Astrocyte of the hippocampus (primary cell): ENCODE results near the gene CYBRD1.

ENCODE experiments used
- DNase-seq: peaks from one replicate; pipeline ENCODE4 v3.0.0; 2011; ENCODE audit warnings: low read depth, low spot score

The CYBRD1 gene

GRCh38 chr2:171553858-171554257 is 31.6 kb downstream of the CYBRD1 start:
- peak; percentile 4 for DNase-seq

GRCh38 chr2:171554991-171555615 is 32.8 kb downstream of the CYBRD1 start:
- no peak for DNase-seq

GRCh38 chr2:171557363-171557762 is 35.1 kb downstream of the CYBRD1 start:
- DNase-seq: peak; percentile 52

GRCh38 chr2:171563301-171563700 is 41.0 kb downstream of the CYBRD1 start:
- no peak for DNase-seq

GRCh38 chr2:171564463-171564862 is 42.2 kb downstream of the CYBRD1 start:
- no peak for DNase-seq

- DNase-seq: no peak
These were observed 43.8 kb downstream of the CYBRD1 start for GRCh38 chr2:171566057-171566456.

- no peak for DNase-seq
These were observed 44.5 kb downstream of the CYBRD1 start for GRCh38 chr2:171566753-171567152.

- no peak for DNase-seq
These were observed 45.8 kb downstream of the CYBRD1 start for GRCh38 chr2:171568089-171568488.

GRCh38 chr2:171571721-171572120 is 49.4 kb downstream of the CYBRD1 start:
- DNase-seq: no peak

GRCh38 chr2:171574149-171574795 is 52.0 kb downstream of the CYBRD1 start:
- DNase-seq: peak; percentile 91

GRCh38 chr2:171575606-171576005 is 53.3 kb downstream of the CYBRD1 start:
- no peak for DNase-seq

GRCh38 chr2:171578127-171578803 is 56.0 kb downstream of the CYBRD1 start:
- no peak for DNase-seq

GRCh38 chr2:171579481-171579880 is 57.2 kb downstream of the CYBRD1 start:
- no peak for DNase-seq

- no peak for DNase-seq
These were observed 61.3 kb downstream of the CYBRD1 start for GRCh38 chr2:171583566-171583965.

GRCh38 chr2:171584001-171584400 is 61.7 kb downstream of the CYBRD1 start:
- DNase-seq: no peak

GRCh38 chr2:171587132-171587531 is 64.9 kb downstream of the CYBRD1 start:
- no peak for DNase-seq

GRCh38 chr2:171587567-171587966 is 65.3 kb downstream of the CYBRD1 start:
- no peak for DNase-seq

GRCh38 chr2:171590116-171590515 is 67.8 kb downstream of the CYBRD1 start:
- no peak for DNase-seq

GRCh38 chr2:171592036-171592555 is 69.8 kb downstream of the CYBRD1 start:
- no peak for DNase-seq

- peak; percentile 11 for DNase-seq
These were observed 73.2 kb downstream of the CYBRD1 start for GRCh38 chr2:171595456-171595855.

- peak; percentile 87 for DNase-seq
These were observed 73.6 kb downstream of the CYBRD1 start for GRCh38 chr2:171595896-171596295.

GRCh38 chr2:171598713-171599319 is 76.5 kb downstream of the CYBRD1 start:
- DNase-seq: peak; percentile 72
